ENCODE data around the gene TTC27.

TTC27 gene

DNA sequence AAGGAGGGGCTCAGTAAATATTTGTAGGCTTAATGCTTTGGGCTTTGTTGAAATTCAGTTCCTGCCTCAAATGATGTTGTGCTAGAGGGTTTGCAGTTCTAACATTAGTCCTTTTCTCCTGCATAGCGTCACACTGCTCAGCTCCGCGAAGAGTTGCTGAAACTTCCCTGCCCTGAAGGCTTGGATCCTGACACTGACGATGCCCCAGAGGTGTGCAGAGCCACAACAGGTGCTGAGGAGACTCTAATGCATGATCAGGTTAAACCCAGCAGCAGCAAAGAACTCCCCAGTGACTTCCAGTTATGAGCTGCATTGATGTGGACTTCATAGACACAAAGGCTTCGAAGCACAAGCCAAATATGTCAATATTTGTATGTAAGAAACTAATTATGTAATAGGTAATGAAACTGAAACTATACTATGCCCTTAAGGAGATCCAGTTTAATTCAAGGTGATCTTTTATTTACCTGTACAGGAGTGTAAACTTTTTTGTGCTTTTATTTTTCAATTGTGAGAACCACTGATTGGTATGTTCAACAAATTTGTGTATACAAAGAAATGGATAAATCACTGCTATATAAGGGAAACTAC is 10.2 kb upstream of the TTC27 start:
- no peak for ATAC-seq (ENCODE audit: insufficient read depth, low read depth)
- peaks cover 69% of the 10 kb centered on the region for H3K36me3 ChIP-seq (ENCODE audit: insufficient read depth, low read length)
- H4K20me1 ChIP-seq (ENCODE audit: insufficient read depth, low read length), result no peaks in the 10 kb centered on the region
- H3K79me2 ChIP-seq (ENCODE audit: insufficient read depth, low read length), result no peaks in the 10 kb centered on the region
- no peak overlapping the region for H3K4me3 ChIP-seq (ENCODE audit: low read depth in 1 of 2, low read length in 2 of 2)
- H3K9me3 ChIP-seq (ENCODE audit: insufficient read depth, low read length, severe bottlenecking), result no peaks in the 10 kb centered on the region
- H3K4me2 ChIP-seq (ENCODE audit: insufficient read depth, low read length), result no peak overlapping the region
- no peaks in the 10 kb centered on the region for H3K27me3 ChIP-seq (ENCODE audit: insufficient read depth, low read length, poor library complexity)
- no peak for TF ChIP-seq CTCF (IDR thresholded peaks at IDR 0.05; ENCODE audit: borderline replicate concordance, extremely low read depth, low read length, poor library complexity, severe bottlenecking)
- no peak for TF ChIP-seq EZH2 (IDR thresholded peaks at IDR 0.05; ENCODE audit: borderline replicate concordance, low read depth, low read length, severe bottlenecking)
- no peak overlapping the region for H2AFZ ChIP-seq (ENCODE audit: low read depth, low read length)
- no peaks in the 10 kb centered on the region for H3K4me1 ChIP-seq (ENCODE audit: insufficient read depth, low read length)
- no peak overlapping the region for H3K9ac ChIP-seq (ENCODE audit: low read depth, low read length)
- H3K27ac ChIP-seq (ENCODE audit: low read length), result no peak overlapping the region
- DNase-seq, result no peak

DNA sequence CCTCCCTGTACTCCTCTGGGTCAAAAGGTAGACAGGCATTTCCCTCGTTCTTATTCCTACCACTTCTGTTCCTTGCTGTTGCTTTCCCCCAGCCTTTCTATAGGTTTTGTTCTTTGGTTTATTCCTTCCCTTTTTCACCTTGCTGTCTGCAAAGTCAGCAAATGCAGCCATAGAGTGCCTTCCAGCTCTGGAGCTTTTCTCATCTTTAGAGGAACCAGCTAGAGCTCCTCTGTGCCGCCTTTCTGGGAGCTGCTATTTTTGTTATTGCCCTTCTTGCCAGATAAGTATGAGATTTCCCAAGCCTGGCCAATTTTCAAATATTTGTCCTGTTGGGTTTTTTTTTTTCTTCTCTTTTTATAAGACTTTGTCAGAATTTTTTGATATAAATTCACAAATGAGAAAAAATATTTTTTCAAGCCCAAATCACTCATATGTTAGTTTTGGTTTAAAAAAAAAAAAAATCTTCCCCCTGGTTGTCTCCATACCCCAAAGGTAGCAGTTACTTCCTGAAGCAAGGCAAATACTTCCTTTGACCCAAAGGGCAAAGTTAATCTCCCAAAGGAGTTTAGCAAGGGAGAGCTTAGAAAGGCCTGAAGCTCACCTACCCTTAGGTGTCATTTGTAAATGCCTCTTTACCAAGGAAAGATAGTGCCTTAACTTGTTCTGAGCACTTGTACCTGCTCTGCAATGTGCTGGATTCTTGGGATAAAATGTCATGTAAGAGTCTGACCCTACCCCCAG is 5.1 kb upstream of the TTC27 start:
- peaks cover 5% of the 10 kb centered on the region for H3K4me1 ChIP-seq (ENCODE audit: insufficient read depth, low read length)
- H3K27ac ChIP-seq (ENCODE audit: low read length), result no peak overlapping the region
- H3K79me2 ChIP-seq (ENCODE audit: insufficient read depth, low read length), result no peaks in the 10 kb centered on the region
- no peak overlapping the region for H3K4me2 ChIP-seq (ENCODE audit: insufficient read depth, low read length)
- no peak overlapping the region for H3K9ac ChIP-seq (ENCODE audit: low read depth, low read length)
- no peak overlapping the region for H3K4me3 ChIP-seq (ENCODE audit: low read depth in 1 of 2, low read length in 2 of 2)
- DNase-seq (no peak), ATAC-seq (ENCODE audit: insufficient read depth, low read depth) (no peak)
- TF ChIP-seq EZH2 (IDR thresholded peaks at IDR 0.05; ENCODE audit: borderline replicate concordance, low read depth, low read length, severe bottlenecking) (no peak), CTCF (IDR thresholded peaks at IDR 0.05; ENCODE audit: borderline replicate concordance, extremely low read depth, low read length, poor library complexity, severe bottlenecking) (no peak)
- no peaks in the 10 kb centered on the region for H4K20me1 ChIP-seq (ENCODE audit: insufficient read depth, low read length)
- H3K36me3 ChIP-seq (ENCODE audit: insufficient read depth, low read length), result peaks cover 30% of the 10 kb centered on the region
- no peak overlapping the region for H2AFZ ChIP-seq (ENCODE audit: low read depth, low read length)
- H3K27me3 ChIP-seq (ENCODE audit: insufficient read depth, low read length, poor library complexity), result no peaks in the 10 kb centered on the region
- H3K9me3 ChIP-seq (ENCODE audit: insufficient read depth, low read length, severe bottlenecking), result no peaks in the 10 kb centered on the region

DNA sequence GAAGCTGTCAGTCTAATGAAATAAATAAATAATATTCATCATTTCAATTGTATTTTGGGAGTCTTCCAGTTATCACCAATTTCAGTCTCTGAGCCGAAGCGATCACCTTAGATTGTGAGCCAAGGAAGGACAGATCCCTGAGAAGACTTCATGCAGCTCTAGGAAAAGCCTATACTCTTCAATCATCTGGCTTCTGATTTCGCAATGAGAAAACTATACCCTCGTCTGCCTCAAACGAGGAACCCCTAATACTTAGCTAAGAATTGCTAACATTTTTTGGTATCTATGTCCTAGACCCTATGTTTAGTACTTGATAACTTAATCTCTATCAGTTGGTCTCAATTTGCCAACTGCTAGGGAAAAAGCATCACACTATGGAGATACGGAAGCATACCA is 4.5 kb upstream of the TTC27 start:
- H3K9ac ChIP-seq (ENCODE audit: low read depth, low read length), result no peak overlapping the region
- H3K36me3 ChIP-seq (ENCODE audit: insufficient read depth, low read length), result peaks cover 27% of the 10 kb centered on the region
- DNase-seq, result no peak
- H3K27me3 ChIP-seq (ENCODE audit: insufficient read depth, low read length, poor library complexity), result no peaks in the 10 kb centered on the region
- no peaks in the 10 kb centered on the region for H4K20me1 ChIP-seq (ENCODE audit: insufficient read depth, low read length)
- H3K4me1 ChIP-seq (ENCODE audit: insufficient read depth, low read length), result peaks cover 6% of the 10 kb centered on the region
- H3K27ac ChIP-seq (ENCODE audit: low read length), result no peak overlapping the region
- no peaks in the 10 kb centered on the region for H3K9me3 ChIP-seq (ENCODE audit: insufficient read depth, low read length, severe bottlenecking)
- peaks cover 4% of the 10 kb centered on the region for H3K79me2 ChIP-seq (ENCODE audit: insufficient read depth, low read length)
- no peak overlapping the region for H3K4me2 ChIP-seq (ENCODE audit: insufficient read depth, low read length)
- no peak overlapping the region for H2AFZ ChIP-seq (ENCODE audit: low read depth, low read length)
- TF ChIP-seq CTCF (IDR thresholded peaks at IDR 0.05; ENCODE audit: borderline replicate concordance, extremely low read depth, low read length, poor library complexity, severe bottlenecking), result no peak
- TF ChIP-seq EZH2 (IDR thresholded peaks at IDR 0.05; ENCODE audit: borderline replicate concordance, low read depth, low read length, severe bottlenecking), result no peak
- ATAC-seq (ENCODE audit: insufficient read depth, low read depth), result no peak
- H3K4me3 ChIP-seq (ENCODE audit: low read depth in 1 of 2, low read length in 2 of 2), result no peak overlapping the region

All from DND-41 (cell line).